ENCODE results near the gene DLGAP4.

DNA sequence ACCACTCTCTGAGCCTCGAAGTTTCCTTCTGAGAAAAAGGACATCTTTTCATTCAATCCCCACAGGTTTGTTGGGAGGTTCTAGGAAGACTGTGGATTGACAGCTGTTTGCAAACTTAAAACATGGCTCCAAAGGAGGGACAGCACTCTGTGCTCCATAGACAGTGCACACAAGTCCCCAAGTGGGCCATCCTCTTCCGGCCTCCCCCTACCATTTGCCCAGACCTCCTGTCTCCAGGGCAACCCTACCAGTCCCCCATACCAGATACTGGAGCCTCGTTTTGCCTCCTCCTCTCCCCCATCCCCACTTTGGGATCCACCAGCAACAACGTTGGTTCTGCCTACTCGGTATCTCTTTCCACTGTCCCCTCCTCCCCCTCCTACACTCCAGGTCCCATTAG is 8.5 kb upstream of the DLGAP4 start:
- TF ChIP-seq ZFP3 (CRISPR knock-in tag; IDR thresholded peaks at IDR 0.05), result no peak
- TF ChIP-seq PPARA (CRISPR knock-in tag; IDR thresholded peaks at IDR 0.05; ENCODE audit: borderline replicate concordance), result no peak
- TF ChIP-seq ZFP30 (CRISPR knock-in tag; IDR thresholded peaks at IDR 0.05), result no peak
- TF ChIP-seq, protein P1, sequence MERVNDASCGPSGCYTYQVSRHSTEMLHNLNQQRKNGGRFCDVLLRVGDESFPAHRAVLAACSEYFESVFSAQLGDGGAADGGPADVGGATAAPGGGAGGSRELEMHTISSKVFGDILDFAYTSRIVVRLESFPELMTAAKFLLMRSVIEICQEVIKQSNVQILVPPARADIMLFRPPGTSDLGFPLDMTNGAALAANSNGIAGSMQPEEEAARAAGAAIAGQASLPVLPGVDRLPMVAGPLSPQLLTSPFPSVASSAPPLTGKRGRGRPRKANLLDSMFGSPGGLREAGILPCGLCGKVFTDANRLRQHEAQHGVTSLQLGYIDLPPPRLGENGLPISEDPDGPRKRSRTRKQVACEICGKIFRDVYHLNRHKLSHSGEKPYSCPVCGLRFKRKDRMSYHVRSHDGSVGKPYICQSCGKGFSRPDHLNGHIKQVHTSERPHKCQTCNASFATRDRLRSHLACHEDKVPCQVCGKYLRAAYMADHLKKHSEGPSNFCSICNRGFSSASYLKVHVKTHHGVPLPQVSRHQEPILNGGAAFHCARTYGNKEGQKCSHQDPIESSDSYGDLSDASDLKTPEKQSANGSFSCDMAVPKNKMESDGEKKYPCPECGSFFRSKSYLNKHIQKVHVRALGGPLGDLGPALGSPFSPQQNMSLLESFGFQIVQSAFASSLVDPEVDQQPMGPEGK (CRISPR knock-in tag; IDR thresholded peaks at IDR 0.05; ENCODE audit: borderline replicate concordance), result no peak
- TF ChIP-seq SNAI2 (CRISPR knock-in tag; IDR thresholded peaks at IDR 0.05), result no peak
- TF ChIP-seq, protein P2, sequence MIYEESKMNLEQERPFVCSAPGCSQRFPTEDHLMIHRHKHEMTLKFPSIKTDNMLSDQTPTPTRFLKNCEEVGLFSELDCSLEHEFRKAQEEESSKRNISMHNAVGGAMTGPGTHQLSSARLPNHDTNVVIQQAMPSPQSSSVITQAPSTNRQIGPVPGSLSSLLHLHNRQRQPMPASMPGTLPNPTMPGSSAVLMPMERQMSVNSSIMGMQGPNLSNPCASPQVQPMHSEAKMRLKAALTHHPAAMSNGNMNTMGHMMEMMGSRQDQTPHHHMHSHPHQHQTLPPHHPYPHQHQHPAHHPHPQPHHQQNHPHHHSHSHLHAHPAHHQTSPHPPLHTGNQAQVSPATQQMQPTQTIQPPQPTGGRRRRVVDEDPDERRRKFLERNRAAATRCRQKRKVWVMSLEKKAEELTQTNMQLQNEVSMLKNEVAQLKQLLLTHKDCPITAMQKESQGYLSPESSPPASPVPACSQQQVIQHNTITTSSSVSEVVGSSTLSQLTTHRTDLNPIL (CRISPR knock-in tag; IDR thresholded peaks at IDR 0.05; ENCODE audit: low read depth), result no peak
- TF ChIP-seq TOX (CRISPR knock-in tag; IDR thresholded peaks at IDR 0.05; ENCODE audit: borderline replicate concordance), result no peak
- TF ChIP-seq, protein P3, sequence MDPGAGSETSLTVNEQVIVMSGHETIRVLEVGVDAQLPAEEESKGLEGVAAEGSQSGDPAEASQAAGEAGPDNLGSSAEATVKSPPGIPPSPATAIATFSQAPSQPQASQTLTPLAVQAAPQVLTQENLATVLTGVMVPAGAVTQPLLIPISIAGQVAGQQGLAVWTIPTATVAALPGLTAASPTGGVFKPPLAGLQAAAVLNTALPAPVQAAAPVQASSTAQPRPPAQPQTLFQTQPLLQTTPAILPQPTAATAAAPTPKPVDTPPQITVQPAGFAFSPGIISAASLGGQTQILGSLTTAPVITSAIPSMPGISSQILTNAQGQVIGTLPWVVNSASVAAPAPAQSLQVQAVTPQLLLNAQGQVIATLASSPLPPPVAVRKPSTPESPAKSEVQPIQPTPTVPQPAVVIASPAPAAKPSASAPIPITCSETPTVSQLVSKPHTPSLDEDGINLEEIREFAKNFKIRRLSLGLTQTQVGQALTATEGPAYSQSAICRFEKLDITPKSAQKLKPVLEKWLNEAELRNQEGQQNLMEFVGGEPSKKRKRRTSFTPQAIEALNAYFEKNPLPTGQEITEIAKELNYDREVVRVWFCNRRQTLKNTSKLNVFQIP (CRISPR knock-in tag; IDR thresholded peaks at IDR 0.05; ENCODE audit: borderline replicate concordance, low read depth), result no peak
- TF ChIP-seq ARNTL (CRISPR knock-in tag; IDR thresholded peaks at IDR 0.05; ENCODE audit: borderline replicate concordance, low read depth), result no peak

Measured in SK-N-SH treated with all-trans-retinoic acid at 6 μM for 48 hours (cell line).